NCI-H2196 treated with DMSO at 0.1 percent for 48 hours (cell line): ENCODE results near the gene LMF2.

Experiments
- DNase-seq: peaks from one replicate; lab custom pipeline; 2025; ENCODE audit not compliant: unreplicated experiment; lab: John Stamatoyannopoulos, UW

The LMF2 gene

GRCh38 chr22:50467341-50467740 lies 40.2 kb downstream of the LMF2 start:
- no peak for DNase-seq

DNA sequence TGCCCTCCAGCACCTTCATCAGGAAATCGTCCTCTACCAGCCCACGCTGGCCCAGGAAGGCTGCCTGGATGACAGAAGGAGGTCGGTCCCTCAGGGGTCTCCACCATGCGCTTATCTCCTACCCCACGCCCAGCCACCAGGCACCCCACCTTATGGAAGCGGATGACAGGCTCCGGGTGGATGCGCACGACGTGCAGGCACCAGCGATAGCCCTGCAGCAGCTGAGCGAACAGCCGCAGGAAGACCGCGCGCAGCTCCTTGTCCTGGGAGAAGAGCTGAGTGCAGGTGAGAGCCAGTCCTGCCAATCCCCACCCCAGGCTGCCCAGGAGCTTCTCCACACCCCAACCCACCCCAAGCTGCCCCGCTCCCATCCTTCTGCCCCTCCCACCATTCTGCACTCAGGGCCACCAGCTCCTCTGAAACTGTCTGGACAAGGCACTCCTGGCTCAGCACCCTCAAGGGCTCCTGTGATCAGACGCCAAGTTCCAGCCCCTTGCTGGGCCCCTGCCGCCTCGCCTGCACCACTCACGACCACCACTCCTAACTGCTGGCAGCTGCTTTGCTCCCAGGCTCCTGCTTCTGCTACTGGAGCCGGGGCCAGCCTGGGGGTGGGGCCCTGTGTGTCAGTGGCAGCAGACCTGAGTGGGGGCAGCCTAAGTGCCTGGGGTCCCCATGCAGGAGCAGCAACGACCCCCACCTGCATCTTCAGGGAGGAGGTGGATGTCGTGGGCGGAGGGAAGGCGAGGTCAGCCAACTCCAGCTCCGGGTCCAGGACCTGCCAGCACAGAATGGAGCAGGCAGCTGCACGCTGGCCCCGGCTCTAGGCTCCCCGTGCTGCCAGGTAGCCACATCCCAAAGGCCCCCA lies 42.2 kb downstream of the LMF2 start:
- DNase-seq: no peak

DNA sequence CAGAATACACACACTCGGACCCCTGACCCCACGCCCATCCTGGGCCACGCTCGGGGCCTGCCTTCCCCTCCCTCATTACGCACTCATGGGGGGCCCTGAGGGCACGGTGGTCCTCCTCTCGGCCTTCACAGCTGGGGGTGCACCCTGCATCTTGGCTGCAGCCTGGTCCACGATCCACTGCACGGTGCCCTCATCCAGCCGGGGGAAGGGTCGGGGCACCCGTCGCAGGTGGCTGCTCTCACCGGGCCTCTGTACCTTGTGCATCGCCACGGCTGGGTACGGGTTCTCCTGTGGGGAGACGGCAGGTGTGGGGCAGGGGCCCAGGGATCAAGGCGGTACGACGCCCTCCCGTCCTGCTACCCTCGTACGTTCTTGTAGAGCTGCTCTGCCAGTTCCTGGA lies 43.1 kb downstream of the LMF2 start:
- DNase-seq: no peak

DNA sequence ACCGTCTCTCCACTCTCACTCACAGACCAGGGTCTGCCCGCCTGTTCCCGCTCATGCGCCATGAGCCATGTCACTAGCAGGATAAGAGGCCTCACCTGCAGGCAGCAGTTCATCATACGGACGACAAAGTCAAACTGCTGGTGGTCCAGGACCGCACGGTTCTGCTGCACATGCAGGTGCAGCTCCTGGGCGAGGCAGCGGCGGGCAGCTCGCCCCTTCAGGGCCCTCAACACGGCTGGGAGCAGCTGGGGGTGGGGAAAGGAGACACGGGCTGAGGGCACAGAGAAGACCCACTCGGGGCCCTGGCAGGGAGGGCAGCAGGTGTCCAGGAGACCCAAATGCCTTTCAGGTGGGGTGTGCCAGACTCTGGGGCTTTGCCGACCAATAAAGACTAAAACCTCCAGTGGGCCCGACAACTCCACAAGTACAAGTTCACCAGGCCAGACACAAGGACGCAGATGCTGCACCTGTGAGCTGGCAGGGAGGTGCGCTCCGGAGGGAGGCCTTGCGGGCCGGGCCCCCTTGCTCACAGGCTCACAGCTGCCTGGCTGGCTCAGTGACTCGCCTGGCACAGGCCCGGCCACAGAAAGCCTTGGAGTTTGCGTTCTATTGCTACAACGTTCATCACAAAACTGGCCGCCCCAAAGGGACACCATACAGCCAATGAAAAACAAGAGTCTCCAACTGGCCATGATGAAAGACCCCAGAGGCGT lies 44.2 kb downstream of the LMF2 start:
- no peak for DNase-seq

GRCh38 chr22:50461979-50462540 lies 45.4 kb downstream of the LMF2 start:
- DNase-seq: no peak

DNA sequence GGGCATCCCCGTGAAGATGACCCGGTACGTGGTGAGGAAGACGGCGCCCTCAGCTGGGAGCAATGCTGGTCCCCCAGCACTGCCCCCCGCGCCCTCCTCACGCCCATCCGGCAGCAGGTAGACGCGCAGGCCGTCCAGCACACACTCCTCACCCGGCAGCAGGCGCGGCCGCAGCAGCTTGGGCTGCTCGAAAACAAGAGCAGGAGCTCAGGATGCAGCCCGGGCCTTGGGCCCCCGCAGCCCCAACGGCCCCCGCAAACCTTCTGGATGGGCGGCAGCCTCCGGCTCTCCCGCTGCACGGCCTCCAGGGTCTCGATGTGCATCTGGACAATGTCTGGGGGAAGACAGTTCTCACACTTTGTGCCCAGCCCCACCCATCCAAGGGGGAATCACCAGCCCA lies 46.0 kb downstream of the LMF2 start:
- no peak for DNase-seq

DNA sequence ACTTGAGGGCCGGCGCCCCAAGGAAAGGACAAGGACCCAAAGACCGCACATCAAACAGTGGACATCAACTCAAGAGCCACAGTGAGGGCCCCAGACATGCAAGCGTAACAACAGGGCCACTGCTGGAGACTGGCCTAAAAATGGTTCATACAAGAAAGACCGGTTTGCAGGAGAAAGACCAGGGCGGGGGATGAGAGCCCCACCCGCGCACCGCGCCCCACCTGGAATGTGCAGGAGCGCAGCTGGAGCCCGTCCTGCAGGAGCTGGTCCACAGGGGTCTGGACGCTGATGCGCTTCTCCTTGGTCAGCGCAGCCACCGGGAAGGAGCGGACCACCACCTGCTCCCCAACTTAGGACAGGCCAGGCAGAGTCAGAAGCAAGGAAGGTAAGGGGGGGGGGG lies 46.6 kb downstream of the LMF2 start:
- no peak for DNase-seq

DNA sequence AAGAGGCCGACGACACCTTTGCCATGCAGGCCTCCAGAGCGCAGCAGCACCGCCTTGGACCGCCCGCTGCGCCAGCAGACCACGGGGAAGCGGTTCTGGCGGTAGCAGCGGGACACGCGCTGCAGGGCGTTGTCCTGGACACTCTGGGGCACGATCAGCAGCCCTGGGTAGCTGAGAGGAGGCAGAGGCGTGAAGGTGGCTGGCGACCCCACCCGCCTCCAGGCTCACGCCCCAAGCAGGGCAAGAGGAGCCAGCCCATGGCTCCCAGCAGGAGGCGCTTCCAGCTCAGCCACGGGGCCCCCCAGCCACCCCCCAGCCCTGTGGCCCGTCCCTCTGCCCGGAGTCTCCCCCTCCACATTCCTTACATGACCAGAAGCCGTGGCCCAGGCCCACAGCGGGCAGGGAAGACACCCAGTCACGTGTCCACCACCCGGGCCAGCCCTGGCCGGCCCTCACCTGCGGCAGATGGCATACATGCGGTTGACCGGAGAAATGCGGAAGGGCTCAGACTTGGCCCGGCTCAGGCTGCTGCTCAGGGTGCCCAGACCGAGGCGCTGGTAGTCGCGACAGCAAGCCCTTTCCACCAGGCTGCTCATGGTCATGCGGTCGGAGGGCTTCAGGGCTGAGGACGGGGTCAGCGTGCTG lies 47.9 kb downstream of the LMF2 start:
- DNase-seq: no peak

DNA sequence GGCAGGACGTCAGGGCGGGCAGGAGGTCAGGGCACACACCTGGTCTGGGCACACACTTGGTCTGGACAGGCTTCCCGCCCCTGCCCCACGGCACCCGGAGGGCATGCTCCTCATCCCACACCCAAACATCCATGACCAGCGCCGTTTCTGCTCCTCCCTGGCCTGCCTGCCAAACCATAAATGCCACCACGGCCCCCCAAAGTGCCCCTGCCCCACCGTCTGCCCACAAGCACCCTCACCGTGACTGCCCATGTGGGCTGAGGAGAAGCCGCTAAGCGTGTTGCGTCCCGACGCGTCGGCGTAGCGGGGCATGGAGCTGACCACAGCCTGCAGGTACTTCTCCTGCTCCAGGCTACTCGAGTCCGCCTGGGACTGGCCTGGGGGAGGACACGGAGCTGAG lies 48.5 kb downstream of the LMF2 start:
- DNase-seq: no peak

GRCh38 chr22:50456466-50457234 lies 50.9 kb downstream of the LMF2 start:
- no peak for DNase-seq

DNA sequence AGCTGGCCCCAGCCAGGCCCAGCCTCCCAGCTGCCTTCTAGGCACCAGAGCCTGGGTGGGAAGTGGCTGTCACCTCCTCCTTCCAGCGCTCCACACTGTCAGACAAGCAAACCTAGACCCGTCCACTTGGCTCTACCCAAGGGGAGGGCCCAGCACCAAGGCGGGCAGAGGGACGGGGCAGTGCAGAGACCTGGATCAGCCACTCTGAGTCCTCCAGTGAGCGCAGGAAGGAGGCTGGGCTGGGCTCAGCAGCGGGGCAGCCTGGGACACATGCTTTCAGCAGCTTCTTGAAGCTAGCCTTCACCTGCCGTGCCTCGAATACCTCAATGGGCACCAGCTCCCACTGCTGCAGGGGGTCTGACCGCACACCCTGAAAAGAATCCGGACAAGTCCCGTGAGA lies 51.5 kb downstream of the LMF2 start:
- DNase-seq: no peak

DNA sequence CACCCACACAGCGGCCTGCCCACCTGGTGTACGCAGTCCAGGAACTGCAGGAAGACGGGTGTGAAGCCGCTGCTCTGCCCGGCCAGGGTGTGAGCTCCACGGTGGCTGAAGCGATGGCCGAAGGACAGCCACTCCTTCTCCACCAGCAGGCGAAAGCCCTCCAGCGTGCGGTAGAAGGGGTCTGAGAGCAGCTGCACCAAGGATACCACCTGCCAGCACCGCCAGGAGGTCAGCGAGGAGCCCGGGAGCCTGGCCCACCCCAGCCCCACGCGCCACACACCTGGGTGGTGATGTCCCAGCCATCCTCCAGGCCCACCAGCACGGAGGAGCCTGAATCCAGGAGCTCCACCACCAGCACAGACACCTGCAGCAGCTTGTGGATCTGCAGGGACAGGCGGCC lies 52.3 kb downstream of the LMF2 start:
- no peak for DNase-seq

GRCh38 chr22:50454556-50455075 lies 52.9 kb downstream of the LMF2 start:
- no peak for DNase-seq
